GM18508 (cell line): ENCODE measurements around the gene FZR1.
"Not testable (repeated sequence)": the region's sequence is repeated elsewhere in the genome, so short reads cannot be mapped to it uniquely, and the experiment has no call there.

Source experiments
- ATAC-seq: cut with Tn5 transposase; IDR thresholded peaks from one replicate; pipeline ENCODE4 v1.9.1; 2021; ENCODE audit warnings: moderate number of reproducible peaks; ENCODE audit not compliant: insufficient read depth, unreplicated experiment

The FZR1 gene

GRCh38 chr19:3494051-3494450 lies 12.1 kb upstream of the FZR1 start:
- ATAC-seq = no peak

GRCh38 chr19:3494559-3494958 lies 11.6 kb upstream of the FZR1 start:
- ATAC-seq = no peak

- ATAC-seq = no peak
Observed at GRCh38 chr19:3496392-3497273, 9.5 kb upstream of the FZR1 start.

GRCh38 chr19:3497757-3498520 lies 8.2 kb upstream of the FZR1 start:
- no peak for ATAC-seq

GRCh38 chr19:3499738-3500428 lies 6.2 kb upstream of the FZR1 start:
- ATAC-seq = no peak

- ATAC-seq = peak; percentile 67
Observed at GRCh38 chr19:3500429-3501101, 5.5 kb upstream of the FZR1 start, which contains the start of gene DOHH. Gene DOHH, minus strand, starts transcription at chr19:3500674. Its CDS starts 3,860 bp downstream, at chr19:3496814.

GRCh38 chr19:3501780-3502179 lies 4.3 kb upstream of the FZR1 start:
- no peak for ATAC-seq

GRCh38 chr19:3503036-3503572 lies 3.0 kb upstream of the FZR1 start:
- ATAC-seq = no peak

GRCh38 chr19:3504735-3505134 lies 1.4 kb upstream of the FZR1 start:
- no peak for ATAC-seq

- ATAC-seq = no peak
Observed at GRCh38 chr19:3506384-3507340, 551 bp downstream of the FZR1 start.

GRCh38 chr19:3507371-3508120 lies 1.4 kb downstream of the FZR1 start:
- ATAC-seq = no peak

- not testable (repeated sequence) for ATAC-seq
Observed at GRCh38 chr19:3508121-3508661, 2.1 kb downstream of the FZR1 start.

GRCh38 chr19:3508771-3509535 lies 2.8 kb downstream of the FZR1 start:
- no peak for ATAC-seq

GRCh38 chr19:3509566-3509989 lies 3.5 kb downstream of the FZR1 start:
- no peak for ATAC-seq

- ATAC-seq = no peak
Observed at GRCh38 chr19:3510727-3511126, 4.6 kb downstream of the FZR1 start.

GRCh38 chr19:3511506-3512251 lies 5.6 kb downstream of the FZR1 start:
- ATAC-seq = no peak
